Upper lobe of left lung (tissue), 6 donors: Measurements from ENCODE around the gene EGLN2. TPM values are rescaled to one million over a fixed set of nuclear protein-coding genes. Genes with fewer than 3 reads are reported as not detected.
"Not testable (repeated sequence)": the region's sequence is repeated elsewhere in the genome, so short reads cannot be mapped to it uniquely, and the experiment has no call there.

ENCODE experiments used
- ATAC-seq, 2 donors: fragments of 200-7000 bp; cut with Tn5 transposase; one replicate each; pipeline ENCODE4 v1.9.1; 2022; ENCODE audit warnings: mild to moderate bottlenecking in 2 of 2, moderate library complexity in 2 of 2; ENCODE audit not compliant: low FRiP score in 2 of 2
- DNase-seq, 2 donors: peaks; one replicate each; pipeline ENCODE4 v3.0.0-alpha.2; 2019 to 2020
- H3K27ac ChIP-seq, 4 donors: fragments of 200-600 bp; sonication (generic); one replicate each; pipeline ENCODE4 v1.5.1; 2016 to 2019
- H3K27me3 ChIP-seq, 4 donors: fragments of 200-600 bp; sonication (generic); one replicate each; pipeline ENCODE4 v1.5.1; 2017 to 2019
- H3K36me3 ChIP-seq, 4 donors: fragments of 200-600 bp; sonication (generic); one replicate each; pipeline ENCODE4 v1.5.1; 2016 to 2019
- H3K4me1 ChIP-seq, 4 donors: fragments of 200-600 bp; sonication (generic); one replicate each; pipeline ENCODE4 v1.5.1; 2018 to 2019
- H3K4me3 ChIP-seq, 4 donors: fragments of 200-600 bp; sonication (generic); one replicate each; pipeline ENCODE4 v1.5.1; 2017 to 2019; ENCODE audit warnings: mild to moderate bottlenecking in 2 of 4, moderate library complexity in 1 of 4
- H3K9me3 ChIP-seq, 4 donors: fragments of 200-600 bp; sonication (generic); one replicate each; pipeline ENCODE4 v1.5.1; 2018 to 2019
- CTCF ChIP-seq, 6 experiments: fragments of 450-650 bp in 4 of 6; fragments of 200-600 bp in 2 of 6; sonication (generic) in 2 of 6; IDR thresholded peaks; one replicate each; pipeline ENCODE4 v1.5.1; 2016 to 2019; ENCODE audit warnings: antibody characterized with exemption in 6 of 6
- EP300 ChIP-seq, 4 donors: sonication (generic); formaldehyde crosslinking; IDR thresholded peaks; one replicate each; pipeline ENCODE4 v1.5.1; 2017; ENCODE audit warnings: antibody characterized with exemption in 4 of 4, control low read depth in 2 of 4
- POLR2A ChIP-seq, 4 donors: fragments of 450-650 bp; IDR thresholded peaks; one replicate each; pipeline ENCODE4 v1.5.1; 2016 to 2017; ENCODE audit warnings: antibody characterized with exemption in 4 of 4, mild to moderate bottlenecking in 2 of 4
- POLR2AphosphoS5 ChIP-seq, 2 donors: sonication (generic); formaldehyde crosslinking; IDR thresholded peaks; one replicate each; pipeline ENCODE4 v1.5.1; 2017; ENCODE audit warnings: antibody characterized with exemption in 2 of 2
- WGBS, 2 donors: methylation state at CpG; one replicate each; pipeline ENCODE4 v1.1.5; 2017 to 2018; 5-methylcytosine and 5-hydroxymethylcytosine counted together
- total RNA-seq, 6 donors: library from RNA; depleted of rRNA in 4 of 6; stranded (reverse); fragments of >200 nt in 4 of 6; gene quantifications; one replicate each; pipeline versions ENCODE4 v1.1.0 to v1.2.1, GENCODE V29; 2016 to 2021
- donor health status: DM: no; HTN: no; CAD: no; lungs with moderate emphysema.
- donor health status: DM: no; HTN: yes; CAD: no; lungs with severe emphysema.

Gene EGLN2
- total RNA-seq, 6 donors from 2014 or later: 170 to 353 (median 211) TPM

- peak overlapping the region; percentile 25 to 56 (median 45) for H3K4me3 ChIP-seq
- 0 to 1% methylated on average over 18 to 23 of the region's 65 CpGs for WGBS, 2 donors
These were observed 11.8 kb downstream of the EGLN2 start for GRCh38 chr19:40810649-40811408.

GRCh38 chr19:40811478-40812341 is 12.7 kb downstream of the EGLN2 start:
- Histone ChIP-seq H3K27ac (peak overlapping the region; percentile 76 to 82 (median 80)), H3K9me3 (no peaks in the 10 kb centered on the region), H3K27me3 (no peaks in the 10 kb centered on the region), H3K4me1 (peaks cover 55 to 63% (median 57%) of the 10 kb centered on the region in 4 donors), H3K36me3 (peaks cover 14 to 30% (median 24%) of the 10 kb centered on the region in 4 donors), H3K4me3 (peak overlapping the region in 3 of 4 donors; percentile 41 to 56 (median 49))
- WGBS, 2 donors: 25 to 34% methylated on average over 28 to 35 of the region's 35 CpGs
- ATAC-seq: no peak
- DNase-seq: peak in 1 of 2 donors; percentile 76
- no peak for TF ChIP-seq CTCF (IDR thresholded peaks at IDR 0.05)
- no peak for TF ChIP-seq EP300 (IDR thresholded peaks at IDR 0.05)
- TF ChIP-seq POLR2AphosphoS5 (IDR thresholded peaks at IDR 0.05): no peak
- TF ChIP-seq POLR2A (IDR thresholded peaks at IDR 0.05): no peak

More at GRCh38 chr19:40810649-40811408, 11.8 kb downstream of the EGLN2 start:
- peak; percentile 84 to 94 for DNase-seq
- Histone ChIP-seq H3K27ac (peak overlapping the region; percentile 76 to 82 (median 80)), H3K36me3 (peaks cover 14 to 30% (median 26%) of the 10 kb centered on the region in 4 donors), H3K4me1 (peaks cover 64 to 72% (median 66%) of the 10 kb centered on the region in 4 donors)
- not testable (repeated sequence) for H3K9me3 ChIP-seq, H3K27me3 ChIP-seq
- TF ChIP-seq CTCF (IDR thresholded peaks at IDR 0.05): peak in 2 of 6 experiments; percentile 19 to 23
- TF ChIP-seq POLR2A (IDR thresholded peaks at IDR 0.05): peak in 1 of 4 donors; percentile 49
- peak; percentile 22 to 47 for TF ChIP-seq POLR2AphosphoS5 (IDR thresholded peaks at IDR 0.05)
- peak; percentile 94 to 95 for ATAC-seq

GRCh38 chr19:40812571-40812970 is 13.6 kb downstream of the EGLN2 start:
- H3K4me3 ChIP-seq, H3K27me3 ChIP-seq, ATAC-seq, DNase-seq, H3K9me3 ChIP-seq: not testable (repeated sequence)
- WGBS, 2 donors: 85 to 86% methylated on average over 3 to 7 of the region's 7 CpGs
- Histone ChIP-seq H3K36me3 (peaks cover 13 to 22% (median 18%) of the 10 kb centered on the region in 4 donors), H3K27ac (peak overlapping the region in 1 of 4 donors; percentile 40), H3K4me1 (peaks cover 47 to 54% (median 49%) of the 10 kb centered on the region in 4 donors)

GRCh38 chr19:40813182-40813581 is 14.2 kb downstream of the EGLN2 start:
- peaks cover 7 to 16% (median 12%) of the 10 kb centered on the region in 4 donors for H3K36me3 ChIP-seq
- no peaks in the 10 kb centered on the region for H3K9me3 ChIP-seq
- DNase-seq (peak in 1 of 2 donors; percentile 61), ATAC-seq (no peak)
- peaks cover 41 to 49% (median 43%) of the 10 kb centered on the region in 4 donors for H3K4me1 ChIP-seq
- no peaks in the 10 kb centered on the region for H3K27me3 ChIP-seq
- WGBS, 2 donors: 32 to 40% methylated on average over 3 to 4 of the region's 4 CpGs
- TF ChIP-seq POLR2A (IDR thresholded peaks at IDR 0.05) (no peak), POLR2AphosphoS5 (IDR thresholded peaks at IDR 0.05) (no peak), CTCF (IDR thresholded peaks at IDR 0.05) (no peak), EP300 (IDR thresholded peaks at IDR 0.05) (no peak)
- H3K27ac ChIP-seq: peak overlapping the region in 2 of 4 donors; percentile 29 to 40
- H3K4me3 ChIP-seq: no peak overlapping the region

- no peaks in the 10 kb centered on the region for H3K27me3 ChIP-seq
- WGBS, 2 donors: 80 to 83% methylated on average over 3 to 4 of the region's 4 CpGs
These were observed 16.2 kb downstream of the EGLN2 start for GRCh38 chr19:40815223-40815622.

More at GRCh38 chr19:40815223-40815622, 16.2 kb downstream of the EGLN2 start:
- no peaks in the 10 kb centered on the region for H3K9me3 ChIP-seq
- DNase-seq (no peak), ATAC-seq (no peak)
- H3K36me3 ChIP-seq: no peaks in the 10 kb centered on the region
- TF ChIP-seq EP300 (IDR thresholded peaks at IDR 0.05) (no peak), POLR2A (IDR thresholded peaks at IDR 0.05) (no peak), CTCF (IDR thresholded peaks at IDR 0.05) (no peak), POLR2AphosphoS5 (IDR thresholded peaks at IDR 0.05) (no peak)
- no peak overlapping the region for H3K27ac ChIP-seq
- no peak overlapping the region for H3K4me3 ChIP-seq
- H3K4me1 ChIP-seq: peaks cover 41 to 46% (median 44%) of the 10 kb centered on the region in 4 donors
